ENCODE results near the gene SCO2.
"Not testable (repeated sequence)": the region's sequence is repeated elsewhere in the genome, so short reads cannot be mapped to it uniquely, and the experiment has no call there.

- TF ChIP-seq CTCF (conservative IDR thresholded peaks at IDR 0.05; ENCODE audit: low read length); EZH2phosphoT487 (IDR thresholded peaks at IDR 0.05; ENCODE audit: borderline replicate concordance, low read depth, low read length): not testable (repeated sequence)
Observed at GRCh38 chr22:50520184-50520583, 5.2 kb downstream of the SCO2 start.

Measured in OCI-LY7 (cell line).